GM19324 (cell line): ENCODE measurements around the gene ITFG1.

Experiments
- ATAC-seq: cut with Tn5 transposase; IDR thresholded peaks from one replicate; pipeline ENCODE4 v1.9.1; 2021; ENCODE audit warnings: mild to moderate bottlenecking, moderate library complexity; ENCODE audit not compliant: unreplicated experiment, low FRiP score

ITFG1 gene

DNA sequence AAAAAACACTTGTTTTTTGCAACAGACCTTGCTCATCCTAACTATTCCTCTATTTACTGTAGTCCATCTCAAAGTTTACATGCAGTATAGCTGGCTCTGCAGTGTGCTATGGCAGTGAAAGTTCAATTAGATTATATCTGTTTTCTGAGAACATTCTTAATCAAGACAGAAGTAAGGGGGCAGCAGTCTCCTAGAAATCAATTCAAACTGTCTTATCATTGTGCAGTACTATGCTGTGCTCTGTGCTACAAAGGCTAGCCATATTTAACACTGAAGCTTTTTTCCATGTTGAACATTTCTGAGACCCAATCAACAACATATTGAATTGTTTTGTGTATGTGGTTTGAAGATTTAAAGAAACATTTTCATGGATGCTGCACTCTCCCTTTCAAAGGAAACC lies 328.6 kb downstream of the ITFG1 start:
- no peak for ATAC-seq

- no peak for ATAC-seq
Measured at GRCh38 chr16:47129755-47130435, 331.0 kb downstream of the ITFG1 start.

- ATAC-seq, result no peak
Measured at GRCh38 chr16:47127541-47127940, 333.3 kb downstream of the ITFG1 start.

- no peak for ATAC-seq
Measured at GRCh38 chr16:47125757-47126156, 335.1 kb downstream of the ITFG1 start.

DNA sequence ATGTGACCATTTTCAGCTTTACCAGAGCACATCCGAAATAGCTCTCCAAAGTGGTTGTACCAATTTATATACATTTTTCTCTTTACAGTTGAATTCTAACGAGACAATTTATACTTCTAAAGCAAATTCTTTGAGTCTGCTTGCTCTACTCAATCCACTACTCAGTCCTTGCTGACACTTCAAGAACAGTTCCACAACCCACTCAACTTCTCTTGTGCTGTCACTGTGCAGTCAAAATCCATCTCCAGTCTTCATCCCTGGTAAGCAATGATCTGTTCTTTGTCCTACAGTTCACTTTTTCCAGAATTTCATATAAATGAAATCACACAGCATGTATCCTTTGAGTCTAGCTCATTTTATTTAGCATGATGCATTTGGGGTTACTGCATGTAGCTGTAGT lies 347.7 kb downstream of the ITFG1 start:
- ATAC-seq, result no peak

GRCh38 chr16:47110939-47111338 lies 349.9 kb downstream of the ITFG1 start:
- ATAC-seq, result no peak

DNA sequence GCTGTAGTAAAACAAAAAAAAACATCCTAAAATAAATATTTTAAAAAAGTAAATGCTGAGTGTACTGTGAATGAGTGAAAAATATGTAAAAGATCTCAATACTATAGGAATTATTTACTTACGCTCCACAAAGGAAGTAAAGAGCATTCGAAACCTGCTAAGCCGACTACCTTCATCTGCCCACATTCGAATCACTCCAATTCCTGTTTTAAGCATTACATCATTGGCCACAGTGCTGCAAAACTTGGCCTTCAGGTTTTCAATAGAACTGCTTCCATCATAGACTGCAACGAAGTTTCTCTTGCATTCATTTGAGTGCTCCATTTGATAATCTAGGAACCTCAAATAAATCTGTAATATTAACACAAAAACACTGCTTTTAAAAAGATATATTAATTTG lies 351.5 kb downstream of the ITFG1 start:
- no peak for ATAC-seq
